Measurements from ENCODE around the gene NFASC. TPM values are rescaled to one million over a fixed set of nuclear protein-coding genes. Genes with fewer than 3 reads are reported as not detected.

The NFASC gene
- total RNA-seq, 2 donors from 2014 or later = 4.4 to 7.6 TPM

DNA sequence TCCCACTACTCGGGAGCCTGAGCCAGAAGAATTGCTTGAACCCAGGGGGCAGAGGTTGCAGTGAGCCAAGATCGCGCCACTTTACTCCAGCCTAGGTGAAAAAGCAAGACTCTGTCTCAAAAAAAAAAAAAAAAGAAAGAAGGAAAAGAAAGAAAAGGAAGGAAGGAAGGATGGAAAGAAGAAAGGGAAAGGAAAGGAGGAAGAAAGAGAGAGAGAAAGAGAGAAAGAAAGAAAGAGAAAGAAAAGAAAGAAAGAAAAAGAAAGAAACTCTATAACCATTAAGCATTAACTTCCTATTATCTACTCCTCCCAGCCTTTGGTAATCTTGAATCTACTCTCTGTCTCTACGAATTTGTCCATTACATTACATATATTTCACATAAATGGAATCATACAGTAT lies 6.9 kb upstream of the NFASC start:
- no peaks in the 10 kb centered on the region for H3K36me3 ChIP-seq (replicated peaks in 1 of 2; ENCODE audit: insufficient read depth in 1 of 2, low read depth in 2 of 2)
- 70 to 73% methylated on average over 4 of the region's 4 CpGs for WGBS, 2 donors
- H3K4me3 ChIP-seq = no peak overlapping the region
- no peak for DNase-seq
- H3K27me3 ChIP-seq = no peaks in the 10 kb centered on the region
- no peak for ATAC-seq
- H3K9me3 ChIP-seq = no peaks in the 10 kb centered on the region
- TF ChIP-seq, protein P1, sequence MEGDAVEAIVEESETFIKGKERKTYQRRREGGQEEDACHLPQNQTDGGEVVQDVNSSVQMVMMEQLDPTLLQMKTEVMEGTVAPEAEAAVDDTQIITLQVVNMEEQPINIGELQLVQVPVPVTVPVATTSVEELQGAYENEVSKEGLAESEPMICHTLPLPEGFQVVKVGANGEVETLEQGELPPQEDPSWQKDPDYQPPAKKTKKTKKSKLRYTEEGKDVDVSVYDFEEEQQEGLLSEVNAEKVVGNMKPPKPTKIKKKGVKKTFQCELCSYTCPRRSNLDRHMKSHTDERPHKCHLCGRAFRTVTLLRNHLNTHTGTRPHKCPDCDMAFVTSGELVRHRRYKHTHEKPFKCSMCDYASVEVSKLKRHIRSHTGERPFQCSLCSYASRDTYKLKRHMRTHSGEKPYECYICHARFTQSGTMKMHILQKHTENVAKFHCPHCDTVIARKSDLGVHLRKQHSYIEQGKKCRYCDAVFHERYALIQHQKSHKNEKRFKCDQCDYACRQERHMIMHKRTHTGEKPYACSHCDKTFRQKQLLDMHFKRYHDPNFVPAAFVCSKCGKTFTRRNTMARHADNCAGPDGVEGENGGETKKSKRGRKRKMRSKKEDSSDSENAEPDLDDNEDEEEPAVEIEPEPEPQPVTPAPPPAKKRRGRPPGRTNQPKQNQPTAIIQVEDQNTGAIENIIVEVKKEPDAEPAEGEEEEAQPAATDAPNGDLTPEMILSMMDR (IDR thresholded peaks at IDR 0.05) = no peak
- H3K4me1 ChIP-seq = no peaks in the 10 kb centered on the region
- intact Hi-C loops (cut with DNase I) = no loop called here
- no peak overlapping the region for H3K27ac ChIP-seq

DNA sequence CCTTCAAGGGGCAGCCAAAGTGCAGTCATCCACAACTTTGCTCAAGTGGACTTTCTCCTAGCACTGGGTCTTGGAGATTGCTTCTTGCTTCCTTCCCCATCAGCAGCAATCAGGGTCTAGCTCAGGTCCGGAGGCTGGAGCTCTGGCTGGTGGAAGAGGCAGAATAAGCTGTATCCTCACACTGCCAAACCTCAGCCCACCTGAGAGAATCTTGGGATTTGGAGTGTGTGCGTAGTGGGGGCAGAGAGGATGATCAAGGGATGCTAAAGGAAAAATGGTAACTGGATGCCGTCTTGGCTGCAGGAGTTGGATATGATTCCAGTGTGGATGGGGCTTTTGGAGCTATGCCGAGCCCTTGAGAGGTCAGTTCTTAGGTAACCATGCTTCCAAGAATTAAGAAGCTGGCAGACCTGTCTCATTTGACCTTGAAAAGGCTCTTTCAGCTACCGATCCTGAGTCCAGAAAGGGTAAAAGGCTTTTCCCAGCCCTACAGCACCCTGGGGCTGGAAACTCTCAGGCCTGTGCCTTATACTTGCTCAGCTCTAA lies 4.5 kb upstream of the NFASC start:
- ATAC-seq (no peak), DNase-seq (no peak)
- Histone ChIP-seq H3K27me3 (no peaks in the 10 kb centered on the region), H3K27ac (no peak overlapping the region), H3K9me3 (no peaks in the 10 kb centered on the region), H3K4me1 (no peaks in the 10 kb centered on the region), H3K4me3 (no peak overlapping the region), H3K36me3 (replicated peaks in 1 of 2; ENCODE audit: insufficient read depth in 1 of 2, low read depth in 2 of 2) (no peaks in the 10 kb centered on the region)
- TF ChIP-seq POLR2A (IDR thresholded peaks at IDR 0.05) = no peak
- 72 to 73% methylated on average over 5 of the region's 5 CpGs for WGBS, 2 donors
- intact Hi-C loops (cut with DNase I) = no loop called here

DNA sequence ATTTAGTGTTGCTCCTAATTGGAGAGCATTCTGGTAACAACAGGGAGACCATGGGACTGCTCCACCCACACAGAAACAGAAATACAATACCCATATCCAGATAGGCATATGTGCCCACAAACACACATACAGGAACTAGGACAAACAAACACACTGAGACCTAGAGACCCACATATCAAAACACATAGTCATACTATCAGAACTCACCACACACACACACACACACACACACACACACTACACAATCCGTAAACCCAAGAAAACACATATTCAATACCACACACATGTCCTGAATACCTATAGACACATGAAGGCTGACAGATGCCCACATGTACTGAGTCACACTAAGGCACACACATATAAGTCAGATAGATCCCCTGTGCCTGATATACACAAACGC lies 3.5 kb upstream of the NFASC start:
- DNase-seq (no peak), ATAC-seq (no peak)
- TF ChIP-seq, protein P1 (IDR thresholded peaks at IDR 0.05) = no peak
- no peak for TF ChIP-seq POLR2A (IDR thresholded peaks at IDR 0.05)
- no peak overlapping the region for H3K4me3 ChIP-seq
- intact Hi-C loops (cut with DNase I) = no loop called here
- no peaks in the 10 kb centered on the region for H3K9me3 ChIP-seq
- H3K27me3 ChIP-seq = no peaks in the 10 kb centered on the region
- H3K4me1 ChIP-seq = no peaks in the 10 kb centered on the region
- H3K27ac ChIP-seq = no peak overlapping the region
- no peaks in the 10 kb centered on the region for H3K36me3 ChIP-seq (replicated peaks in 1 of 2; ENCODE audit: insufficient read depth in 1 of 2, low read depth in 2 of 2)
- 70 to 71% methylated on average over 2 of the region's 2 CpGs for WGBS, 2 donors

DNA sequence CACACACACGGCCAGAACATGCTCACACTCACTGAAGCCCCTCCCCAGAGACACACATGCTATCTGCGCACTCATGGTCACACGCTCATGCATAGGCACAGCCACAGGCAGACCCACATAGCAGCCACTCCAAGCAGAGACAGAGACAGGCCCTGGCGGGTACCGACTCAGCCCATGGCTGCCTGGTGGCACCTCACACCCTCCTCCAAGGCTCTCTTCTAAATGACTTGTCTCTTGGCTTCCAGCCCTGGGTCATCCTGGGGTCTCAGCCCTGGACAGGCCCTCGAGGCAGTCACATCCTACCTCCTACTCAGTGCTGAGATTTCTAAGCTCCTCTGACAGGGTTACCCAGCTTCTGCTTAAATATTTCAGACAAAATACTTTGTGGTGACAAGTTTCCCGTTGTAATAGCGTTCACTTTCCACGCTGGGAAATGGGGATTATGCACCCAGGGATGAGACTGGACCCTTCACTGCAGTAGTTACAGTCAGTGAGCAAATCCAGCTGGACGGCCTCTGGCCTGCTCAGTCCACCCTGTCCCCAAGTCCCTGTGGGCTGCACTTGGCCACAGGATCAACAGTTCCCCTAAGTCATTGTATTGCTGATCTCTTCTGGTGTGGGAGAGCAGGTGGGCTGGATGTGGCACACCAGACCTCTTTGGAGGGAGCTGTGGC lies 2.9 kb upstream of the NFASC start:
- 66 to 77% methylated on average over 9 to 10 of the region's 10 CpGs for WGBS, 2 donors
- no peaks in the 10 kb centered on the region for H3K4me1 ChIP-seq
- no peaks in the 10 kb centered on the region for H3K9me3 ChIP-seq
- intact Hi-C loops (cut with DNase I) = no loop called here
- DNase-seq (no peak), ATAC-seq (no peak)
- H3K4me3 ChIP-seq = no peak overlapping the region
- no peaks in the 10 kb centered on the region for H3K27me3 ChIP-seq
- H3K27ac ChIP-seq = no peak overlapping the region
- H3K36me3 ChIP-seq (replicated peaks in 1 of 2; ENCODE audit: insufficient read depth in 1 of 2, low read depth in 2 of 2) = no peaks in the 10 kb centered on the region
- TF ChIP-seq, protein P1 (IDR thresholded peaks at IDR 0.05) = no peak
- TF ChIP-seq POLR2A (IDR thresholded peaks at IDR 0.05) = no peak

DNA sequence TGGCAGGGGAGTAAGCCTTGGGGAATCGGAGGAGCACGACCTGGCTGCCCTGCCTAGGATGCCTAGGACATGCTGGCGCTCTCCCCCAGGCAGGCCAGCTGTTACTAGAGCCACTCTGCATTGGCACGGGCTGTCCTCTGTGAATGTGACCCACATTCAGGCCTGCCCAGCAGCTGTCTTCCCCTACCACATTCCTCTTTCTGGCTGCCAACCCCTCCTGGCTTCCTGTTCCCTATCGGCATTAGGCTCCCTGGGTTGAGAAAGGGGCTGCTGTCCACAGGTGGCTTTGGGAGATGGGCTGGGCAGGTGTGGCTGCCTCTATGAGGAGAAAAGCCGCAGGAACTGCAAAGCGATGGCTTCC lies 2.3 kb upstream of the NFASC start:
- Histone ChIP-seq H3K9me3 (no peaks in the 10 kb centered on the region), H3K4me1 (no peaks in the 10 kb centered on the region), H3K36me3 (replicated peaks in 1 of 2; ENCODE audit: insufficient read depth in 1 of 2, low read depth in 2 of 2) (no peaks in the 10 kb centered on the region), H3K4me3 (no peak overlapping the region), H3K27me3 (no peaks in the 10 kb centered on the region), H3K27ac (no peak overlapping the region)
- WGBS, 2 donors = 51 to 70% methylated on average over 6 to 7 of the region's 7 CpGs
- DNase-seq (no peak), ATAC-seq (no peak)
- no peak for TF ChIP-seq POLR2A (IDR thresholded peaks at IDR 0.05)
- TF ChIP-seq, protein P1 (IDR thresholded peaks at IDR 0.05) = no peak
- intact Hi-C loops (cut with DNase I) = no loop called here
